ENCODE results near the gene UBE2H.

- no peak for TF ChIP-seq CTCF (IDR thresholded peaks at IDR 0.05)
- TF ChIP-seq REST (IDR thresholded peaks at IDR 0.05; ENCODE audit: low read depth, low read length), result no peak
- no peak for TF ChIP-seq EZH2phosphoT487 (IDR thresholded peaks at IDR 0.05; ENCODE audit: borderline replicate concordance, low read depth)
- TF ChIP-seq RCOR1 (IDR thresholded peaks at IDR 0.05; ENCODE audit: low read length), result no peak
Observed at GRCh38 chr7:129828078-129828762, 124.5 kb downstream of the UBE2H start.

Data from SK-N-SH (cell line).